Germinal center (tissue), 1 donor: ENCODE results near the gene NUDT1.

Source experiments
- DNase-seq: peaks from one replicate; pipeline ENCODE4 v3.0.0; 2012; ENCODE audit warnings: mixed read lengths, low spot score

The NUDT1 gene

GRCh38 chr7:2248984-2249694 lies 7.1 kb downstream of the NUDT1 start:
- no peak for DNase-seq

- DNase-seq = no peak
Observed at GRCh38 chr7:2249744-2250323, 7.8 kb downstream of the NUDT1 start.

GRCh38 chr7:2251381-2251780 lies 9.4 kb downstream of the NUDT1 start:
- no peak for DNase-seq

- DNase-seq = no peak
Observed at GRCh38 chr7:2251841-2252771, 10.1 kb downstream of the NUDT1 start.

GRCh38 chr7:2253021-2253420 lies 11.0 kb downstream of the NUDT1 start:
- DNase-seq = no peak

- no peak for DNase-seq
Observed at GRCh38 chr7:2253525-2254244, 11.7 kb downstream of the NUDT1 start.

GRCh38 chr7:2254429-2255144 lies 12.6 kb downstream of the NUDT1 start:
- DNase-seq = no peak

GRCh38 chr7:2255145-2256139 lies 13.4 kb downstream of the NUDT1 start:
- DNase-seq = no peak

GRCh38 chr7:2256306-2257045 lies 14.4 kb downstream of the NUDT1 start:
- DNase-seq = no peak

GRCh38 chr7:2257046-2257551 lies 15.1 kb downstream of the NUDT1 start:
- DNase-seq = no peak

- no peak for DNase-seq
Observed at GRCh38 chr7:2257651-2258050, 15.6 kb downstream of the NUDT1 start.

GRCh38 chr7:2258661-2259365 lies 16.8 kb downstream of the NUDT1 start:
- DNase-seq = peak; percentile 77

GRCh38 chr7:2259480-2259879 lies 17.5 kb downstream of the NUDT1 start:
- DNase-seq = no peak

- DNase-seq = no peak
Observed at GRCh38 chr7:2260820-2261219, 18.8 kb downstream of the NUDT1 start.

- DNase-seq = peak; percentile 84
Observed at GRCh38 chr7:2261611-2262010, 19.6 kb downstream of the NUDT1 start.

GRCh38 chr7:2263176-2263575 lies 21.1 kb downstream of the NUDT1 start:
- DNase-seq = no peak

- no peak for DNase-seq
Observed at GRCh38 chr7:2264158-2264557, 22.1 kb downstream of the NUDT1 start.

- DNase-seq = no peak
Observed at GRCh38 chr7:2266911-2267310, 24.9 kb downstream of the NUDT1 start.
